ENCODE data around the gene ZNF75A.
A peak's percentile ranks its signal among the peaks of the same experiment; 100 is the strongest.
"Not testable (repeated sequence)": the region's sequence is repeated elsewhere in the genome, so short reads cannot be mapped to it uniquely, and the experiment has no call there.

The ZNF75A gene

GRCh38 chr16:3264137-3265036, 40.9 kb upstream of the ZNF75A start:
- TF ChIP-seq CTCF (IDR thresholded peaks at IDR 0.05; ENCODE audit: insufficient read depth, low read length, missing control alignments) = peak; percentile 34
- CTCF ChIA-PET = interaction anchor here (1.0 to 1.6 kb wide), 4 partner anchors 8 to 15 kb away, joined by 3 to 6 read pairs (median 4); partner anchors contain the start of gene MEFV
- peak overlapping the region; percentile 86 for H3K4me3 ChIP-seq (ENCODE audit: low read depth, low read length)
- DNase-seq (ENCODE audit: low read depth, low spot score) = peak; percentile 85
- POLR2A ChIA-PET = interaction anchor here (1.0 to 1.3 kb wide), 2 partner anchors 18 to 180 kb away, joined by 4 to 5 read pairs; no protein-coding TSS in a partner anchor

DNA sequence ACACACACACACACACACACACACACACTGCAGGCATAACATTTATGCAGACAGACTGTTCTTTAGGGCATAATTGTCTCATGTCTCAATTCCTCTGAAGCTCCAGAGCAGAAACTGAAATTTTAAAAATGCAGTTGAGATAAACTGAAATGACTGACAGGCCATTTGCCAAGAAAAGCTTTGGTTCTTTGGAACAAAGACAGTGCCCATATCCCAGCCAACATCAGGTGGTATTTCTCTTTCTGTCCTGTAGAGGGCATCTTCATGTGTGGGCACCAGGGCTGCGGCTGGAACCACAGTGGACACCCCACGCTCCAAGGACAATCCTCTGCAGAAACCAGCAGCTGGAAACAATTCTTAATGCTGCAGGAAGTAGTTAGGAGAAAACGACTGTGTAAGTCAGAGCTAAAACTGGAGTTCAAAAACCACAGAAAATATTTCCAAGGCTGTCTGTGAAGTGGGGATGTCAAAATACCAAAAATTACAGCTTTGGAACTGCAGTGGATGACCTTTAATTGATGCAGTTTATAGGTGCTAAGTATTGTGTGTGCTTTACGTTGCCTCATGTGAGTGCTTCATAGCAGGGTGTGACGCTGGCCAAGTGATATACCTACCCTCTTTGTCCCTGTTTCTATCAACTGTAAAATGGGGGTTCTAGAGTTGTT, 38.3 kb upstream of the ZNF75A start:
- ChIA-PET POLR2A (interaction anchor here (1.5 kb wide), 1 partner anchor 16 kb away, joined by 10 read pairs; the partner anchor contains the start of gene ZNF263), CTCF (interaction anchor here (0.6 to 3.4 kb wide), 20 partner anchors 8 to 253 kb away, joined by 3 to 47 read pairs (median 3); partner anchors contain the start of genes NAA60, ZNF200, ZNF263 and ZNF597)
- peak; percentile 31 for DNase-seq (ENCODE audit: low read depth, low spot score)
- TF ChIP-seq CTCF (IDR thresholded peaks at IDR 0.05; ENCODE audit: insufficient read depth, low read length, missing control alignments) = peak; percentile 65
- H3K4me3 ChIP-seq (ENCODE audit: low read depth, low read length) = no peak overlapping the region

DNA sequence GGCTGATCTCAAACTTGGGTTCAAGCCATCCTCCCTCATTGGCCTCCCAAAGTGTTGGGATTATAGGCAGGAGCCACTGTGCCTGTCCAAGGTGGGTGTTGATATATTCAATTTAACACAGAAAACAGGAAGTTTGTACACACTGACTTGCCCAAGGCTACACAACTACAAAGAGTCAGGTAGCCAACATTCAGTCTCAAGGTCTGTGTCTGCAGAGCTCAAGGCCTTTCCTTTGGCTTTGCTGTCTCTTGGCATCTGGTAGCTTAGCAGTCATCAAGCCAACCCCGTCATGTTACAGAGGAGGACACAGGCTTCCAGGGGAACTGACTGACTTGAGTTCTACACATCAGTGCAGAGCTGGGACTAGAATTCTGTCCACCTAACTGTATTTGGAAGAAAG, 37.0 kb upstream of the ZNF75A start:
- TF ChIP-seq CTCF (IDR thresholded peaks at IDR 0.05; ENCODE audit: insufficient read depth, low read length, missing control alignments) = no peak
- CTCF ChIA-PET = interaction anchor here (3.4 kb wide), 1 partner anchor 10 kb away, joined by 47 read pairs; no protein-coding TSS in a partner anchor
- POLR2A ChIA-PET = no interaction called here
- no peak overlapping the region for H3K4me3 ChIP-seq (ENCODE audit: low read depth, low read length)
- DNase-seq (ENCODE audit: low read depth, low spot score) = no peak

GRCh38 chr16:3270718-3271117, 34.6 kb upstream of the ZNF75A start:
- POLR2A ChIA-PET; H3K4me3 ChIP-seq (ENCODE audit: low read depth, low read length); DNase-seq (ENCODE audit: low read depth, low spot score): not testable (repeated sequence)
- CTCF ChIA-PET = interaction anchor here (1.2 kb wide), 1 partner anchor 12 kb away, joined by 4 read pairs; the partner anchor contains the start of gene ZNF263

DNA sequence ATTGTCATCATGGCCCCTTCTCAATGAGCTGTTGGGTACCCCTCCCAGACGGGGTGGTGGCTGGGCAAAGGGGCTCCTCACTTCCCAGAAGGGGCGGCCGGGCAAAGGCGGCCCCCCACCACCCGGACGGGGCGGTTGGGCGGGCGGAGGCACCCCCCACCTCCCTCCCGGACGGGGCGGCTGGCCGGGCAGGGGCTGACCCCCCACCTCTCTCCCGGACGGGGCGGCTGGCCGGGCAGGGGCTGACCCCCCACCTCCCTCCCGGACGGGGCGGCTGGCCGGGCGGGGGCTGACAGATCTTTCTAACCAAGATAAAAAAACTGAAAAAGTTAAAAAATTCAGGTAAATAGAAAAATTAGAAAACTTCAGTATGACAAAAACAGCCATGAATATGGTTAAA, 34.0 kb upstream of the ZNF75A start:
- POLR2A ChIA-PET; DNase-seq (ENCODE audit: low read depth, low spot score); CTCF ChIA-PET; H3K4me3 ChIP-seq (ENCODE audit: low read depth, low read length): not testable (repeated sequence)

- no peak overlapping the region for H3K4me3 ChIP-seq (ENCODE audit: low read depth, low read length)
- CTCF ChIA-PET = interaction anchor here (1.0 kb wide), 1 partner anchor 9 kb away, joined by 3 read pairs; no protein-coding TSS in a partner anchor
- TF ChIP-seq CTCF (IDR thresholded peaks at IDR 0.05; ENCODE audit: insufficient read depth, low read length, missing control alignments) = no peak
- POLR2A ChIA-PET = no interaction called here
- no peak for DNase-seq (ENCODE audit: low read depth, low spot score)
Observed at GRCh38 chr16:3274490-3274889, 30.8 kb upstream of the ZNF75A start.

GRCh38 chr16:3274947-3275346, 30.4 kb upstream of the ZNF75A start:
- ChIA-PET CTCF (interaction anchor here (1.0 kb wide), 1 partner anchor 9 kb away, joined by 3 read pairs; no protein-coding TSS in a partner anchor), POLR2A (no interaction called here)
- TF ChIP-seq CTCF (IDR thresholded peaks at IDR 0.05; ENCODE audit: insufficient read depth, low read length, missing control alignments) = no peak
- DNase-seq (ENCODE audit: low read depth, low spot score) = no peak
- no peak overlapping the region for H3K4me3 ChIP-seq (ENCODE audit: low read depth, low read length)
